SH-SY5Y (cell line): ENCODE data around the gene WBP1L.

ENCODE experiments used
- GATA2 ChIP-seq: IDR thresholded peaks from 2 replicates; pipeline ENCODE4 v1.6.1; 2011; ENCODE audit warnings: mild to moderate bottlenecking, low read depth, low read length
- GATA3 ChIP-seq: IDR thresholded peaks from 2 replicates; pipeline ENCODE4 v1.6.1; 2011; ENCODE audit warnings: low read depth, mild to moderate bottlenecking, low read length, moderate library complexity

DNA sequence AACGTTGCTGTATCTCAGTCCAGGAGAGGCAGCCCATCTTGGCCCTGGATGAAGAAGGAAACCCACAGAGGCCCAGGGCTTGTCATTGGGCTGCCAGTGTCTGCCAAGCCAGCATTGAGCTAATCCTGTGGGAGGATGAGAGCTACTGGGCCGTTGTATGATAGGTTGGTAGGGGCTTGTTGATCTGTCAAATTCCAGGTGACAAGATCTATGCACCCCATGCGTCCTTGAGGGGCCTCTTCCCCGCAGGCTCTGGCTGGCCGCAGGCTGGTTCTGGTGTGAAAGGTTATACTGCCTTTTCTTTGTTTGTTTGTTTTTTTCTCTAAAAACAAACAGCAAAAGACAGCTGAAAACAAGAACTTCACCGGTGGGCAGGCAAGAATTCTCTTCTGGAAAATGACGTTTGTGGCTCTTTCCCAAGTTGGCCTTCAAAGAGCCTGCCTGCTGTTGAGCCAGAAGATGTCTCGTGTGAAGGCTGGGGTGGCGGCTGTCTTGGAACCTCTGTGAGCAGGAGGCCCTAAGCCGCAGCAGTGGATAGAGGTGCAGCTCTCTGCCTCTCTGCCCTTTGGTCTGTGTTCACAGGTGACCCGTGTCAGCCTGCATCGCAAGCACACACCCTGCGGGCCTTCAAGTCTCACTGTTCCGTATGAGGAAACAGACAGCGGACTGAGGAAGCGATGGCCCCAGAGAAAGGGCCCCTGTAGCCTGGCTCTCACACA lies 70.1 kb downstream of the WBP1L start:
- TF ChIP-seq GATA2: no peak
- no peak for TF ChIP-seq GATA3
